HEK293 (cell line): ENCODE data around the gene ARMCX6.
"Not testable (repeated sequence)": the region's sequence is repeated elsewhere in the genome, so short reads cannot be mapped to it uniquely, and the experiment has no call there.

ENCODE experiments used
- CTCF ChIA-PET: fragments of 350-600 bp; formaldehyde crosslinking; extraction: SDS; loops from one replicate; lab custom pipeline; 2021; ENCODE audit warnings: antibody characterized with exemption; lab: Yijun Ruan, JAX
- POLR2A ChIA-PET: fragments of 300-600 bp; formaldehyde crosslinking; extraction: SDS; loops from one replicate; lab custom pipeline; 2020; ENCODE audit warnings: antibody characterized with exemption, inconsistent platforms; lab: Yijun Ruan, JAX
- H3K27ac ChIP-seq: fragments of 200-500 bp; sonication (Bioruptor generic); 2 replicates; pipeline ENCODE4 v1.5.1; 2014; ENCODE audit warnings: low read depth, low read length, control low read depth, inconsistent platforms; ENCODE audit errors: extremely low read depth
- H3K36me3 ChIP-seq, 2 experiments: fragments of 200-500 bp in 1 of 2; sonication (Bioruptor generic) in 1 of 2; 1 replicate in 1 of 2; 2 replicates in 1 of 2; pipeline ENCODE4 v1.5.1; 2014 to 2017; ENCODE audit warnings: inconsistent platforms in 2 of 2, low read length in 2 of 2; ENCODE audit not compliant: control insufficient read depth in 2 of 2, insufficient read depth in 1 of 2
- H3K4me1 ChIP-seq: fragments of 200-500 bp; sonication (Bioruptor generic); 2 replicates; pipeline ENCODE4 v1.5.1; 2014; ENCODE audit warnings: mild to moderate bottlenecking, low read length, inconsistent platforms; ENCODE audit not compliant: control insufficient read depth, insufficient read depth
- H3K4me3 ChIP-seq: 2 replicates; pipeline ENCODE4 v1.5.1; 2011; ENCODE audit warnings: low read depth, mild to moderate bottlenecking, control low read depth, low read length, moderate library complexity
- H3K9me3 ChIP-seq: fragments of 200-500 bp; sonication (Bioruptor generic); 2 replicates; pipeline ENCODE4 v1.5.1; 2014; ENCODE audit warnings: low read depth, low read length, inconsistent platforms; ENCODE audit not compliant: control insufficient read depth, insufficient read depth
- MEIS1 ChIP-seq: sonication (generic); formaldehyde crosslinking; IDR thresholded peaks from 2 replicates; pipeline ENCODE4 v1.8.1; 2022; ENCODE audit warnings: missing genetic modification reagents, mild to moderate bottlenecking, borderline replicate concordance
- SALL2 ChIP-seq: fragments of 450-650 bp; formaldehyde crosslinking; IDR thresholded peaks from 2 replicates; pipeline ENCODE4 v1.5.0; 2017; ENCODE audit warnings: missing biosample characterization, mild to moderate bottlenecking, missing genetic modification characterization, borderline replicate concordance
- SCRT1 ChIP-seq: fragments of 450-650 bp; formaldehyde crosslinking; IDR thresholded peaks from 2 replicates; pipeline ENCODE4 v1.5.1; 2016; ENCODE audit warnings: missing biosample characterization, missing genetic modification characterization, borderline replicate concordance
- SCRT2 ChIP-seq: fragments of 450-650 bp; formaldehyde crosslinking; IDR thresholded peaks from 2 replicates; pipeline ENCODE4 v1.5.1; 2016; ENCODE audit warnings: missing biosample characterization, missing genetic modification characterization
- ZNF140 ChIP-seq: fragments of 450-650 bp; formaldehyde crosslinking; IDR thresholded peaks from 2 replicates; pipeline ENCODE4 v1.5.1; 2016; ENCODE audit warnings: missing biosample characterization, missing genetic modification characterization
- ZNF211 ChIP-seq: fragments of 450-650 bp; formaldehyde crosslinking; IDR thresholded peaks from 2 replicates; pipeline ENCODE4 v1.5.1; 2016; ENCODE audit warnings: low read depth, missing biosample characterization, missing genetic modification characterization
- ZNF214 ChIP-seq: fragments of 450-650 bp; formaldehyde crosslinking; IDR thresholded peaks from 2 replicates; pipeline ENCODE4 v1.5.1; 2017; ENCODE audit warnings: missing biosample characterization, mild to moderate bottlenecking, missing genetic modification characterization, borderline replicate concordance
- ZNF292 ChIP-seq: fragments of 450-650 bp; formaldehyde crosslinking; IDR thresholded peaks from 2 replicates; pipeline ENCODE4 v1.5.1; 2016; ENCODE audit warnings: low read depth, missing biosample characterization, missing genetic modification characterization, borderline replicate concordance
- ZNF350 ChIP-seq: fragments of 450-650 bp; formaldehyde crosslinking; IDR thresholded peaks from 2 replicates; pipeline ENCODE4 v1.5.0; 2017; ENCODE audit warnings: missing biosample characterization, mild to moderate bottlenecking, missing genetic modification characterization
- ZNF585B ChIP-seq: fragments of 450-650 bp; formaldehyde crosslinking; IDR thresholded peaks from 2 replicates; pipeline ENCODE4 v1.5.1; 2016; ENCODE audit warnings: missing biosample characterization, missing genetic modification characterization
- ZNF670 ChIP-seq: fragments of 450-650 bp; formaldehyde crosslinking; IDR thresholded peaks from 2 replicates; pipeline ENCODE4 v1.5.1; 2016; ENCODE audit warnings: missing biosample characterization, missing genetic modification characterization, low read depth
- ZNF747 ChIP-seq: fragments of 450-650 bp; formaldehyde crosslinking; IDR thresholded peaks from 2 replicates; pipeline ENCODE4 v1.5.1; 2016; ENCODE audit warnings: missing biosample characterization, missing genetic modification characterization
- ZNF76 ChIP-seq: fragments of 450-650 bp; formaldehyde crosslinking; IDR thresholded peaks from 2 replicates; pipeline ENCODE4; 2016; ENCODE audit warnings: low read depth, missing biosample characterization, missing genetic modification characterization, borderline replicate concordance
- TF ChIP-seq, protein P1 (sequence below): fragments of 450-650 bp; formaldehyde crosslinking; IDR thresholded peaks from 2 replicates; pipeline ENCODE4 v1.5.1; 2016; ENCODE audit warnings: missing biosample characterization, missing genetic modification characterization
- TF ChIP-seq, protein P2 (sequence below): fragments of 450-650 bp; formaldehyde crosslinking; IDR thresholded peaks from 2 replicates; pipeline ENCODE4 v1.5.1; 2016; ENCODE audit warnings: missing biosample characterization, missing genetic modification characterization, borderline replicate concordance
- TF ChIP-seq, protein P3 (sequence below): fragments of 450-650 bp; formaldehyde crosslinking; IDR thresholded peaks from 2 replicates; pipeline ENCODE4 v1.5.0; 2017; ENCODE audit warnings: missing biosample characterization, missing genetic modification characterization, borderline replicate concordance
- TF ChIP-seq, protein P4 (sequence below): fragments of 450-650 bp; formaldehyde crosslinking; IDR thresholded peaks from 2 replicates; pipeline ENCODE4 v1.5.1; 2016; ENCODE audit warnings: missing biosample characterization, missing genetic modification characterization
- TF ChIP-seq, protein P5 (sequence below): fragments of 450-650 bp; formaldehyde crosslinking; IDR thresholded peaks from 2 replicates; pipeline ENCODE4 v1.5.1; 2016; ENCODE audit warnings: missing biosample characterization, missing genetic modification characterization

ARMCX6 gene

DNA sequence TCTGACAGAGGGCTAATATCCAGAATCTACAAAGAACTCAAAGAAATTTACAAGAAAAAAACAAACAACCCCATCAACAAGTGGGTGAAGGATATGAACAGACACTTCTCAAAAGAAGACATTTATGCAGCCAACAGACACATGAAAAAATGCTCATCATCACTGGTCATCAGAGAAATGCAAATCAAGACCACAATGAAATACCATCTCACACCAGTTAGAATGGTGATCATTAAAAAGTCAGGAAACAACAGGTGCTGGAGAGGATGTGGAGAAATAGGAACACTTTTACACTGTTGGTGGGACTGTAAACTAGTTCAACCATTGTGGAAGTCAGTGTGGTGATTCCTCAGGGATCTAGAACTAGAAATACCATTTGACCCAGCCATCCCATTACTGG is 29.9 kb upstream of the ARMCX6 start:
- TF ChIP-seq SCRT1 (tag by site-specific recombination) (peak; percentile 55; the same call in 1 of the 2 replicates), SCRT2 (tag by site-specific recombination) (peak; percentile 60)
- H3K27ac ChIP-seq, CTCF ChIA-PET, POLR2A ChIA-PET, H3K4me1 ChIP-seq, H3K36me3 ChIP-seq, H3K4me3 ChIP-seq, H3K9me3 ChIP-seq: not testable (repeated sequence)

DNA sequence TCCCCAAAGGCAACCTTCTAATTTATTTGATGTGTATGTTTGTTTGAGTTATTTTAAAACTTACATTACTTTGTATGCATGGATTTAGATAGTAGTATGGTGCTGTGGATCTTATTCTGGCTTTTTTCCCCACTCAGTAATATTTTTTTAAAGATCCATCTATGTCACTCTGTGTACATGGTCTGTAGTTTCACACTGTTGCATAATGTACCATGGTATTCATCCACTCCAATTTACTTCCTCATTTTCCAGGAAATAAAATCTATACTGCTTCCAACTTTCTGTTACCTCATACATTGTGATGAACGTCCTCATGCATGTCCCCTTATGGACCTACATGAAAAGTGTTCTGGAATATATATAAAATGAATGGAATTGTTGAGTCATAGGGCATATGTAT is 24.3 kb upstream of the ARMCX6 start:
- TF ChIP-seq MEIS1, result no peak
- no peak for TF ChIP-seq SALL2 (tag by site-specific recombination)
- TF ChIP-seq, protein P1, sequence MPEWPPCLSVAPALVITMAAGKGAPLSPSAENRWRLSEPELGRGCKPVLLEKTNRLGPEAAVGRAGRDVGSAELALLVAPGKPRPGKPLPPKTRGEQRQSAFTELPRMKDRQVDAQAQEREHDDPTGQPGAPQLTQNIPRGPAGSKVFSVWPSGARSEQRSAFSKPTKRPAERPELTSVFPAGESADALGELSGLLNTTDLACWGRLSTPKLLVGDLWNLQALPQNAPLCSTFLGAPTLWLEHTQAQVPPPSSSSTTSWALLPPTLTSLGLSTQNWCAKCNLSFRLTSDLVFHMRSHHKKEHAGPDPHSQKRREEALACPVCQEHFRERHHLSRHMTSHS (tag by site-specific recombination), result no peak
- TF ChIP-seq, protein P2, sequence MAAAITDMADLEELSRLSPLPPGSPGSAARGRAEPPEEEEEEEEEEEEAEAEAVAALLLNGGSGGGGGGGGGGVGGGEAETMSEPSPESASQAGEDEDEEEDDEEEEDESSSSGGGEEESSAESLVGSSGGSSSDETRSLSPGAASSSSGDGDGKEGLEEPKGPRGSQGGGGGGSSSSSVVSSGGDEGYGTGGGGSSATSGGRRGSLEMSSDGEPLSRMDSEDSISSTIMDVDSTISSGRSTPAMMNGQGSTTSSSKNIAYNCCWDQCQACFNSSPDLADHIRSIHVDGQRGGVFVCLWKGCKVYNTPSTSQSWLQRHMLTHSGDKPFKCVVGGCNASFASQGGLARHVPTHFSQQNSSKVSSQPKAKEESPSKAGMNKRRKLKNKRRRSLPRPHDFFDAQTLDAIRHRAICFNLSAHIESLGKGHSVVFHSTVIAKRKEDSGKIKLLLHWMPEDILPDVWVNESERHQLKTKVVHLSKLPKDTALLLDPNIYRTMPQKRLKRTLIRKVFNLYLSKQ (tag by site-specific recombination), result no peak
- no peak for TF ChIP-seq ZNF214 (tag by site-specific recombination)
- TF ChIP-seq ZNF747 (tag by site-specific recombination), result no peak
- TF ChIP-seq ZNF585B (tag by site-specific recombination), result no peak
- no peak for TF ChIP-seq ZNF140 (tag by site-specific recombination)
- TF ChIP-seq, protein P3, sequence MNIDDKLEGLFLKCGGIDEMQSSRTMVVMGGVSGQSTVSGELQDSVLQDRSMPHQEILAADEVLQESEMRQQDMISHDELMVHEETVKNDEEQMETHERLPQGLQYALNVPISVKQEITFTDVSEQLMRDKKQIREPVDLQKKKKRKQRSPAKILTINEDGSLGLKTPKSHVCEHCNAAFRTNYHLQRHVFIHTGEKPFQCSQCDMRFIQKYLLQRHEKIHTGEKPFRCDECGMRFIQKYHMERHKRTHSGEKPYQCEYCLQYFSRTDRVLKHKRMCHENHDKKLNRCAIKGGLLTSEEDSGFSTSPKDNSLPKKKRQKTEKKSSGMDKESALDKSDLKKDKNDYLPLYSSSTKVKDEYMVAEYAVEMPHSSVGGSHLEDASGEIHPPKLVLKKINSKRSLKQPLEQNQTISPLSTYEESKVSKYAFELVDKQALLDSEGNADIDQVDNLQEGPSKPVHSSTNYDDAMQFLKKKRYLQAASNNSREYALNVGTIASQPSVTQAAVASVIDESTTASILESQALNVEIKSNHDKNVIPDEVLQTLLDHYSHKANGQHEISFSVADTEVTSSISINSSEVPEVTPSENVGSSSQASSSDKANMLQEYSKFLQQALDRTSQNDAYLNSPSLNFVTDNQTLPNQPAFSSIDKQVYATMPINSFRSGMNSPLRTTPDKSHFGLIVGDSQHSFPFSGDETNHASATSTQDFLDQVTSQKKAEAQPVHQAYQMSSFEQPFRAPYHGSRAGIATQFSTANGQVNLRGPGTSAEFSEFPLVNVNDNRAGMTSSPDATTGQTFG (tag by site-specific recombination), result no peak
- CTCF ChIA-PET, result interaction anchor here (0.8 kb wide), 1 partner anchor 227 kb away, joined by 3 read pairs; no protein-coding TSS in a partner anchor
- H3K9me3 ChIP-seq, result peaks cover 2% of the 10 kb centered on the region; the same call in 1 of the 2 replicates

DNA sequence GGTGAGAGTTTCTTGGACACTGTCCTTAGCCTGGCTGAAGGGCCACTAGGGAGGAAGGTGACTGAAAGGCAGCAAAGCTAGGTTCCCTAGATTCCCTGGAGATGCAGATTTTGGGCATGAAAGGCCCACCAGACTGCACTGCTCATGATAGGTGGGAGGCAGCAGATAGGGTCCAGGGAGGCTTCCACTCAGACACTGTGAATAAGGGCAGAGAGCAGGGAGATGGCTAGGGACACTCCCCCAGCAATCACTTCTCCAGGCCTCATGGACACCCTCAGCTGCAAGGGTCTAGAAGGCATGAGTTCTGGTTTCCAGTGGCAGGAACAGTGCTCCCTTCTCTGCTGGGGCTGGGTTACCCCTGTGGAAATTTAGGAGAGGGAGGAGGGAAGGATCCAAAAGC is 21.8 kb upstream of the ARMCX6 start:
- H3K36me3 ChIP-seq, result no peaks in the 10 kb centered on the region
- no peaks in the 10 kb centered on the region for H3K4me1 ChIP-seq
- no peak overlapping the region for H3K27ac ChIP-seq
- ChIA-PET CTCF (interaction anchor here (0.6 kb wide), 1 partner anchor 95 kb away, joined by 3 read pairs; no protein-coding TSS in a partner anchor), POLR2A (no interaction called here)
- no peak overlapping the region for H3K4me3 ChIP-seq
- H3K9me3 ChIP-seq, result peaks cover 2% of the 10 kb centered on the region; the same call in 1 of the 2 replicates
- TF ChIP-seq, protein P4, sequence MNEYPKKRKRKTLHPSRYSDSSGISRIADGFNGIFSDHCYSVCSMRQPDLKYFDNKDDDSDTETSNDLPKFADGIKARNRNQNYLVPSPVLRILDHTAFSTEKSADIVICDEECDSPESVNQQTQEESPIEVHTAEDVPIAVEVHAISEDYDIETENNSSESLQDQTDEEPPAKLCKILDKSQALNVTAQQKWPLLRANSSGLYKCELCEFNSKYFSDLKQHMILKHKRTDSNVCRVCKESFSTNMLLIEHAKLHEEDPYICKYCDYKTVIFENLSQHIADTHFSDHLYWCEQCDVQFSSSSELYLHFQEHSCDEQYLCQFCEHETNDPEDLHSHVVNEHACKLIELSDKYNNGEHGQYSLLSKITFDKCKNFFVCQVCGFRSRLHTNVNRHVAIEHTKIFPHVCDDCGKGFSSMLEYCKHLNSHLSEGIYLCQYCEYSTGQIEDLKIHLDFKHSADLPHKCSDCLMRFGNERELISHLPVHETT (tag by site-specific recombination), result no peak
- TF ChIP-seq ZNF292 (tag by site-specific recombination) (no peak), ZNF670 (tag by site-specific recombination) (no peak), ZNF350 (tag by site-specific recombination) (no peak), ZNF211 (tag by site-specific recombination) (no peak), ZNF76 (no peak)
- TF ChIP-seq, protein P5, sequence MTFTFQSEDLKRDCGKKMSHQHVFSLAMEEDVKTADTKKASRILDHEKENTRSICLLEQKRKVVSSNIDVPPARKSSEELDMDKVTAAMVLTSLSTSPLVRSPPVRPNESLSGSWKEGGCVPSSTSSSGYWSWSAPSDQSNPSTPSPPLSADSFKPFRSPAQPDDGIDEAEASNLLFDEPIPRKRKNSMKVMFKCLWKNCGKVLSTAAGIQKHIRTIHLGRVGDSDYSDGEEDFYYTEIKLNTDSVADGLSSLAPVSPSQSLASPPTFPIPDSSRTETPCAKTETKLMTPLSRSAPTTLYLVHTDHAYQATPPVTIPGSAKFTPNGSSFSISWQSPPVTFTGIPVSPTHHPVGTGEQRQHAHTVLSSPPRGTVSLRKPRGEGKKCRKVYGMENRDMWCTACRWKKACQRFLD (tag by site-specific recombination), result no peak
- TF ChIP-seq, protein P2 (tag by site-specific recombination), result no peak

More for the DNA sequence above, 24.3 kb upstream of the ARMCX6 start:
- Histone ChIP-seq H3K36me3 (no peaks in the 10 kb centered on the region), H3K4me3 (no peak overlapping the region), H3K4me1 (no peaks in the 10 kb centered on the region), H3K27ac (no peak overlapping the region)
- POLR2A ChIA-PET, result no interaction called here
